ENCODE results near the gene DGAT2. TPM values are rescaled to one million over a fixed set of nuclear protein-coding genes. Genes with fewer than 3 reads are reported as not detected.
"Not testable (repeated sequence)": the region's sequence is repeated elsewhere in the genome, so short reads cannot be mapped to it uniquely, and the experiment has no call there.

The DGAT2 gene
- 0.75 TPM for polyA plus RNA-seq (2013, experiment 1 of 2; ENCODE audit: insufficient read length)
- polyA plus RNA-seq (2013, experiment 2 of 2; ENCODE audit: insufficient read length): 0.43 TPM

GRCh38 chr11:75768112-75768908, at the start of gene DGAT2:
Gene DGAT2, plus strand, starts transcription at chr11:75768778. Its CDS starts 214 bp downstream, at chr11:75768992.
- peak; percentile 50 for DNase-seq

- no peak for DNase-seq
Measured at GRCh38 chr11:75719340-75720239, 49.0 kb upstream of the DGAT2 start.

- no peak for DNase-seq
Measured at GRCh38 chr11:75720639-75721038, 47.9 kb upstream of the DGAT2 start.

GRCh38 chr11:75721852-75722668, 46.5 kb upstream of the DGAT2 start:
- no peak for DNase-seq

GRCh38 chr11:75722669-75723042, 45.9 kb upstream of the DGAT2 start:
- no peak for DNase-seq

- no peak for DNase-seq
Measured at GRCh38 chr11:75725547-75726320, 42.8 kb upstream of the DGAT2 start.

GRCh38 chr11:75728992-75729391, 39.6 kb upstream of the DGAT2 start:
- DNase-seq: no peak

- DNase-seq: no peak
Measured at GRCh38 chr11:75731095-75731494, 37.5 kb upstream of the DGAT2 start.

GRCh38 chr11:75733071-75733430, 35.5 kb upstream of the DGAT2 start:
- DNase-seq: no peak

GRCh38 chr11:75733431-75734107, 35.0 kb upstream of the DGAT2 start:
- DNase-seq: no peak

- DNase-seq: no peak
Measured at GRCh38 chr11:75734491-75735180, 33.9 kb upstream of the DGAT2 start.

- no peak for DNase-seq
Measured at GRCh38 chr11:75735181-75735845, 33.3 kb upstream of the DGAT2 start.

GRCh38 chr11:75737314-75737713, 31.3 kb upstream of the DGAT2 start:
- no peak for DNase-seq

GRCh38 chr11:75740681-75741080, 27.9 kb upstream of the DGAT2 start:
- DNase-seq: peak; percentile 6

GRCh38 chr11:75743159-75743558, 25.4 kb upstream of the DGAT2 start:
- not testable (repeated sequence) for DNase-seq

- no peak for DNase-seq
Measured at GRCh38 chr11:75743711-75744563, 24.6 kb upstream of the DGAT2 start.

- no peak for DNase-seq
Measured at GRCh38 chr11:75745807-75746206, 22.8 kb upstream of the DGAT2 start.

- DNase-seq: not testable (repeated sequence)
Measured at GRCh38 chr11:75748729-75749273, 19.8 kb upstream of the DGAT2 start.

GRCh38 chr11:75754933-75755332, 13.6 kb upstream of the DGAT2 start:
- DNase-seq: not testable (repeated sequence)
